NT2/D1 (cell line): ENCODE data around the gene HDX.

Experiments used
- SUZ12 ChIP-seq: IDR thresholded peaks from 2 replicates; pipeline ENCODE4 v1.6.1; 2011; ENCODE audit not compliant: insufficient read length, insufficient read depth; ENCODE audit errors: extremely low read depth
- YY1 ChIP-seq: IDR thresholded peaks from 2 replicates; pipeline ENCODE4 v1.6.1; 2011; ENCODE audit not compliant: insufficient read length, insufficient read depth

DNA sequence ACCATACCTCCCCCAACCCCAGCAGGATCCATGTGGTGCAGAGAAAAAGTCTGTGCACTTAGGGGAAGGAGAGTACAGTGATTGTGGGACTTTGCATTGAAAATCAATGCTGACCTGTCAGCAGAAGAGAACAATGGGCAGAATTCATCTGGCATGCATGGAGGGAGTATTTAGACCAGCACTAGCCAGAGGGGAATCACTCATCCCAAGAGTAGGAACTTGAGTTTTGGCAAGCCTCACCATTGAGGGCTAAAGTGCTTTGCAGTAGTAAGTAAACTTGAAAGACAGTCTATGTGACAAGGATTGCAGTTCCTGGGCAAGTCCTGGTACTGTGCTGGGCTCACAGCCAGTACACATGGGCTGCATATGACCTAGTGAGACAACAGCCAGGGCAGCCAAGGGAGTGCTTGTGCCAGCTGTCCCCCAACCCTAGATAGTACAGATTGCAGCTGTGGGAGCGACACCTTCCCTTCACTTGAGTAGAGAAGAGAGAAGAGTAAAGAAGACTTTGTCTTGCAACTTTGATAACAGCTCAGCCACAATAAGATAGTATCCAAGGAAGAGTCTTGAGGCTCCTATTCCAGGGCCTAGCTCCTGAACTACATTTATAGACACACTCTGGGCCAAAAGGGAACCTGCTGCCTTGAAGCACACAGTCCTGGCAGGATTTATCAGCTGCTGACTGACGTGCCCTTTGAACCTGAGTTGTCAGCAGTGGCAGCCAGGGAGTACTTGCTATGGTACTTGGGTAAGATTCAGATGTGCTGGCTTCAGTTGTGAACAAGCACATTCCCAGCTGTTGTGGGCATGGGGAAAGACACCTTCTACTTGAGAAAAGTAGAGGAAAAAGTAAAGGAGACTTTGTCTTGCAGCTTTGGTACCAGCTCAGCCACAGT, 48.7 kb downstream of the HDX start:
- TF ChIP-seq YY1 (no peak), SUZ12 (no peak)
